Large intestine (tissue), 12 donors: ENCODE data around the gene NT5C3B. TPM values are rescaled to one million over a fixed set of nuclear protein-coding genes. Genes with fewer than 3 reads are reported as not detected.
"Not testable (repeated sequence)": the region's sequence is repeated elsewhere in the genome, so short reads cannot be mapped to it uniquely, and the experiment has no call there.

Source experiments
- DNase-seq, 2 donors: peaks; one replicate each; pipeline versions ENCODE4 v3.0.0 to v3.0.0-alpha.2; 2013
- H3K27ac ChIP-seq: one replicate; pipeline ENCODE4 v1.5.1; 2013; ENCODE audit warnings: low read length
- H3K27me3 ChIP-seq: 2 replicates; pipeline ENCODE4 v1.6.1; 2013; ENCODE audit warnings: low read length; ENCODE audit not compliant: control insufficient read depth, insufficient read depth
- H3K36me3 ChIP-seq: 2 replicates; pipeline ENCODE4 v1.6.1; 2013; ENCODE audit warnings: low read length; ENCODE audit not compliant: control insufficient read depth, insufficient read depth
- H3K4me1 ChIP-seq: one replicate; pipeline ENCODE4 v1.6.1; 2013; ENCODE audit warnings: low read length; ENCODE audit not compliant: control insufficient read depth, insufficient read depth
- H3K4me3 ChIP-seq: one replicate; pipeline ENCODE4 v1.5.1; 2013; ENCODE audit warnings: low read length
- H3K9me3 ChIP-seq: one replicate; pipeline ENCODE4 v1.6.1; 2013; ENCODE audit warnings: mild to moderate bottlenecking, low read depth, low read length, moderate library complexity; ENCODE audit not compliant: control insufficient read depth
- WGBS: methylation state at CpG from one replicate; pipeline ENCODE4 v1.1.5; 2013; ENCODE audit warnings: low lambda C conversion rate; ENCODE audit not compliant: insufficient coverage; 5-methylcytosine and 5-hydroxymethylcytosine counted together
- long read RNA-seq, 11 donors: transcript quantifications; one replicate each; lab custom pipeline, GENCODE V29; 2026
- polyA plus RNA-seq: library from polyadenylated mRNA; unstranded; fragments of 120-200 nt; gene quantifications from one replicate; pipeline ENCODE4 v1.2.1, GENCODE V29; 2013

Gene NT5C3B
- 36.7 TPM for polyA plus RNA-seq
- long read RNA-seq, donor 1, partial matches to known transcripts = 7 of 14 reads
- long read RNA-seq, donor 1, other reads (novel, unspliced or antisense) = 0 of 14 reads
- long read RNA-seq, donor 2, transcript NT5C3B-216 (8 exons, 1,534 nt) = major isoform, 7 of 23 reads
- long read RNA-seq, donor 2, partial matches to known transcripts = 10 of 23 reads
- long read RNA-seq, donor 2, other reads (novel, unspliced or antisense) = 0 of 23 reads
- long read RNA-seq, donor 3 = 0 reads
- long read RNA-seq, donor 4, partial matches to known transcripts = 0 of 1 reads
- long read RNA-seq, donor 4, other reads (novel, unspliced or antisense) = 0 of 1 reads
- long read RNA-seq, donor 5, transcript NT5C3B-216 (8 exons, 1,534 nt) = major isoform, 7 of 10 reads
- long read RNA-seq, donor 5, partial matches to known transcripts = 0 of 10 reads
- long read RNA-seq, donor 5, other reads (novel, unspliced or antisense) = 0 of 10 reads
- long read RNA-seq, donor 6, partial matches to known transcripts = 0 of 5 reads
- long read RNA-seq, donor 6, other reads (novel, unspliced or antisense) = 0 of 5 reads
- long read RNA-seq, donor 7, transcript NT5C3B-216 (8 exons, 1,534 nt) = major isoform, 5 of 15 reads
- long read RNA-seq, donor 7, partial matches to known transcripts = 6 of 15 reads
- long read RNA-seq, donor 7, other reads (novel, unspliced or antisense) = 0 of 15 reads
- long read RNA-seq, donor 8, transcript NT5C3B-216 (8 exons, 1,534 nt) = major isoform, 9 of 25 reads
- long read RNA-seq, donor 8, partial matches to known transcripts = 13 of 25 reads
- long read RNA-seq, donor 8, other reads (novel, unspliced or antisense) = 0 of 25 reads
- long read RNA-seq, donor 9, transcript NT5C3B-216 (8 exons, 1,534 nt) = major isoform, 8 of 11 reads
- long read RNA-seq, donor 9, partial matches to known transcripts = 0 of 11 reads
- long read RNA-seq, donor 9, other reads (novel, unspliced or antisense) = 0 of 11 reads
- long read RNA-seq, donor 10, transcript NT5C3B-216 (8 exons, 1,534 nt) = major isoform, 12 of 24 reads
- long read RNA-seq, donor 10, partial matches to known transcripts = 8 of 24 reads
- long read RNA-seq, donor 10, other reads (novel, unspliced or antisense) = 0 of 24 reads
- long read RNA-seq, donor 11, partial matches to known transcripts = 5 of 9 reads
- long read RNA-seq, donor 11, other reads (novel, unspliced or antisense) = 0 of 9 reads

GRCh38 chr17:41835800-41836549, at the start of gene NT5C3B:
TSS of gene NT5C3B (minus strand) at chr17:41836232. CDS start at chr17:41836193, 39 bp downstream.
- WGBS = no CpG with 5 or more reads among the region's 72 CpGs
- Histone ChIP-seq H3K9me3 (no peaks in the 10 kb centered on the region), H3K36me3 (peaks cover 12% of the 10 kb centered on the region), H3K4me3 (peak within 1 kb of the TSS; percentile 75), H3K4me1 (no peaks in the 10 kb centered on the region), H3K27ac (no peak within 1 kb of the TSS), H3K27me3 (no peaks in the 10 kb centered on the region)
- peak; percentile 51 to 64 for DNase-seq

DNA sequence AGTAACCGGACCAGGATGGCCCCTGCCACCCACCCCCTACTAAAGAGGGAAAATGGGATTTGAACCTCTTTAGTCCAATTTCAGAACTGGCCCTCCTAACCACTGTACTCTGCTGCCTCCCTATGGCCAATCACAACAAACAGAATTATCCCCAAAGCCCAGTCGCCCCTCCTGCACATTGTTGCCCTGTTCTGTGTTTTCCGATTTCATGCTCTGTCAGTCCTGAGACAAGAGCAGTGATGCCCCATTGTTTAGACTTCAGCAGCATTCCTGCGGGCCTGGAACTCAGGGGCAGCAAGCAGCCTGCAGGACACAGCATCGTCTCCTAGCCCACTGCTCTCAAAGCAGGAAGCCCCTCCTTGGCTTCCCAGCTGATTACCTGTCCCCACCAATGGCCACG, 49.7 kb upstream of the NT5C3B start:
- Histone ChIP-seq H3K36me3 (peaks cover 84% of the 10 kb centered on the region), H3K4me1 (no peaks in the 10 kb centered on the region), H3K4me3 (no peak overlapping the region), H3K9me3 (no peaks in the 10 kb centered on the region), H3K27me3 (no peaks in the 10 kb centered on the region), H3K27ac (no peak overlapping the region)
- WGBS = no CpG with 5 or more reads among the region's 6 CpGs
- DNase-seq = no peak

GRCh38 chr17:41882756-41883155, 46.7 kb upstream of the NT5C3B start:
- peaks cover 92% of the 10 kb centered on the region for H3K36me3 ChIP-seq

GRCh38 chr17:41880130-41880529, 44.1 kb upstream of the NT5C3B start:
- Histone ChIP-seq H3K27me3 (no peaks in the 10 kb centered on the region), H3K27ac (no peak overlapping the region), H3K36me3 (peaks cover 72% of the 10 kb centered on the region), H3K4me3 (no peak overlapping the region), H3K4me1 (no peaks in the 10 kb centered on the region), H3K9me3 (peaks cover 5% of the 10 kb centered on the region)
- WGBS = no CpG with 5 or more reads among the region's 4 CpGs
- DNase-seq = no peak

More at GRCh38 chr17:41882756-41883155, 46.7 kb upstream of the NT5C3B start:
- Histone ChIP-seq H3K4me3 (no peak overlapping the region), H3K4me1 (no peaks in the 10 kb centered on the region), H3K27me3 (no peaks in the 10 kb centered on the region), H3K9me3 (no peaks in the 10 kb centered on the region), H3K27ac (no peak overlapping the region)
- no peak for DNase-seq
- WGBS = no CpG with 5 or more reads among the region's 6 CpGs

- no CpG with 5 or more reads among the region's 9 CpGs for WGBS
These were observed 38.2 kb upstream of the NT5C3B start for GRCh38 chr17:41874293-41874670.

GRCh38 chr17:41873559-41874292, 37.7 kb upstream of the NT5C3B start:
- Histone ChIP-seq H3K36me3 (peaks cover 68% of the 10 kb centered on the region), H3K4me1 (no peaks in the 10 kb centered on the region), H3K4me3 (no peak overlapping the region), H3K9me3 (peaks cover 7% of the 10 kb centered on the region), H3K27ac (no peak overlapping the region), H3K27me3 (no peaks in the 10 kb centered on the region)
- WGBS = no CpG with 5 or more reads among the region's 10 CpGs
- DNase-seq = no peak

More at GRCh38 chr17:41874293-41874670, 38.2 kb upstream of the NT5C3B start:
- H3K36me3 ChIP-seq = peaks cover 69% of the 10 kb centered on the region
- H3K4me3 ChIP-seq, H3K9me3 ChIP-seq, H3K4me1 ChIP-seq, DNase-seq, H3K27me3 ChIP-seq, H3K27ac ChIP-seq: not testable (repeated sequence)

DNA sequence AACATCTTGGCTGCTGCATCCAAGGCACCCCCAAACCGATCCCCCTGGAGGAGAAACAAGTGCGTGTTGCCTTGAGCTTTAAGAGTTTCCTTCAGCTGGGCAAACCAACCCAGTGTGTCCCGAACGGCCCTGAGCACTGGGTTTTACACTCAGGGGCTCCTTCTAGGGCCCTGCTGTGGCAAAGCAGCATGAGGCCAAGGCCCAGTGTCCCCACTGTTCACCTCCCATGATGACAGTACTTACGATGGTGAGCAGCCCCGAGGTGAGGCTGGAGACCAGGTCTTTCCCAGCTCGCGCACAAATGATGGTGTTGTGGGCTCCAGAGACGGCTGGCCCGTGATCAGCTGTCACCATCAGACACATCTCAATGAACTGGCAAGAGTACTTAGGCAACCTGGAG, 35.8 kb upstream of the NT5C3B start:
- peaks cover 7% of the 10 kb centered on the region for H3K9me3 ChIP-seq
- peaks cover 67% of the 10 kb centered on the region for H3K36me3 ChIP-seq
- no peak for DNase-seq
- H3K27ac ChIP-seq = no peak overlapping the region
- no peaks in the 10 kb centered on the region for H3K27me3 ChIP-seq
- WGBS = no CpG with 5 or more reads among the region's 10 CpGs
- H3K4me1 ChIP-seq = no peaks in the 10 kb centered on the region
- no peak overlapping the region for H3K4me3 ChIP-seq

GRCh38 chr17:41870627-41871026, 34.6 kb upstream of the NT5C3B start:
- Histone ChIP-seq H3K4me1 (no peaks in the 10 kb centered on the region), H3K4me3 (no peak overlapping the region), H3K9me3 (peaks cover 5% of the 10 kb centered on the region), H3K36me3 (peaks cover 70% of the 10 kb centered on the region), H3K27me3 (no peaks in the 10 kb centered on the region), H3K27ac (no peak overlapping the region)
- no peak for DNase-seq
- no CpG with 5 or more reads among the region's 7 CpGs for WGBS

GRCh38 chr17:41870097-41870496, 34.1 kb upstream of the NT5C3B start:
- Histone ChIP-seq H3K36me3 (peaks cover 69% of the 10 kb centered on the region), H3K4me1 (no peaks in the 10 kb centered on the region), H3K27me3 (no peaks in the 10 kb centered on the region), H3K4me3 (no peak overlapping the region), H3K27ac (no peak overlapping the region), H3K9me3 (peaks cover under 1% of the 10 kb centered on the region)
- WGBS = no CpG with 5 or more reads among the region's 2 CpGs
- no peak for DNase-seq
